HG03039 (cell line): ENCODE data around the gene MTOR.
"Not testable (repeated sequence)": the region's sequence is repeated elsewhere in the genome, so short reads cannot be mapped to it uniquely, and the experiment has no call there.

Source experiments
- ATAC-seq: cut with Tn5 transposase; IDR thresholded peaks from one replicate; pipeline ENCODE4 v1.9.1; 2021; ENCODE audit warnings: mild to moderate bottlenecking, moderate library complexity; ENCODE audit not compliant: unreplicated experiment

MTOR gene

GRCh38 chr1:11125931-11126330 lies 136.4 kb downstream of the MTOR start:
- no peak for ATAC-seq

DNA sequence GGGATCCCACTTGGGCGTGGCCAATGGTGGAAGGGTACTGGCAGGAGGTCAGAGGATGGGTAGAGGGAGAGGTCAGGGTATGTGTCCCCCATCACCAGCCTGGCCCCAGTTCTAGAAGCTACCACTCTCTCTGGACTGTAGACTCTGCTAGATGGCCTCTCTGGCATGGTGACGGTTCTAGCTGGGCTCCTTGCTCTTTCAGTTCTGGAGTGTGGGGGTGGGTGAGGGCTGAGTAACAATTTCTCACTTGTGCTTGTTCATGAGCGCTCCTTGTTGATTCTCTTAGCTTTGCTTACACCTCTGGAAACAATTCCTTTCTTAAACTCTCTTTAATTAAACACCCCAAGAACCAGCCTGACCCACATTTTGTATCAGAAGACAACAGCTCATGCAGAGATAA lies 137.4 kb downstream of the MTOR start:
- ATAC-seq: no peak

- no peak for ATAC-seq
Observed at GRCh38 chr1:11116318-11116717, 146.0 kb downstream of the MTOR start.

GRCh38 chr1:11114966-11115365 lies 147.4 kb downstream of the MTOR start:
- no peak for ATAC-seq

DNA sequence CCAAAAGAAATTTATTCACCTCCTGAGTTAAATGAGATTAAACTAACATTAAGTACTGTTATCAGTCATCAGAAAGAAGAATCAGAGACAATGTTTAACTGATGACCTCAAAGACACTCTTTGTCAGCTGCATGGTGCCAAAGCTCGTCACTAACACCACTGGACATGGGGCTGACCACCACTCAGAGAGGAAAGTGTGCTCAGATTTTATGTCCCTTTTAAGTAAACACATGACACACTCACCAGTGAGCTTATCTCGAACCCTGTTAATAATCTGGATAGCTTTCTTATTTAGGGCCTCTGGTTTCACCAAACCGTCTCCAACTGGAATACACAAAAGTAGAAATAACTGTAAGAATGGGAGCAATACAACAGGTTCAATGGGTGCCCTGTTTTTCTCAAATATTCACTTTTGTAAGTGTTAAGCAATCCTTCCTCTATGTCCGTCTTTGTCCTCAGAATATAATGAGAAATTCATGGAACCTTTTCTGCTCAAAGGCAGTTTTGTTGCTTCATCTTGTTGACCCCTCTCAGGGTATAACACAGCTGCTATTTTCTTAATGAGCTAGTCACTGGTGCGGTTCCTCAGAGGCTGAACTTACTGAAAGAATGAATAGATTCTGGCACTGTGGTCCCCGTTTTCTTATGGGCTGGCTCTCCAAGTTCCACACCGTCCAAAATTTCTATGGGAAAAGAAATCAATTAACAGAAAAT lies 153.1 kb downstream of the MTOR start:
- no peak for ATAC-seq

- no peak for ATAC-seq
Observed at GRCh38 chr1:11107599-11107998, 154.8 kb downstream of the MTOR start.

DNA sequence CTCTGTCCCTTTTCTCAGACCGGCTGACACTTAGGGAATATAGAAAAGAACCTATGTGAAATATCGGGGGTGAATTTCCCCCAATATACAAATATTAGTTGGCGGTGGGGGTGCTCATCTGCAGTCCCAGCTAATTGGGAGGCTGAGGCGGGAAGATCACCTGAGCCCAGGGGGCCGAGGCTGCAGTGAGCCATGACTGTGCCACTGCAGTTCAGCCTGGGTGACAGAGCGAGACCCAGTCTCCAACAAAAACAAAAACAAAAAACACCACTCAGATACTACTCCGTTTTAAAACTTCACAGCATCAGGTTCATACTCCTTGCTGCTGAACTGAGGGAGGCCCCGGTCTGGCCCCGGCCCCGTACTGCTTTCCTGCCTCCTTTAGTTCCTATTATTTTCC lies 156.8 kb downstream of the MTOR start:
- no peak for ATAC-seq

GRCh38 chr1:11101347-11101746 lies 161.0 kb downstream of the MTOR start:
- ATAC-seq: no peak

GRCh38 chr1:11100806-11101205 lies 161.5 kb downstream of the MTOR start:
- not testable (repeated sequence) for ATAC-seq

GRCh38 chr1:11100149-11100493 lies 162.2 kb downstream of the MTOR start:
- no peak for ATAC-seq

GRCh38 chr1:11099310-11100148 lies 162.8 kb downstream of the MTOR start, which contains the start of gene EXOSC10:
EXOSC10 (minus strand) TSS chr1:11099869; CDS start chr1:11099831, 38 bp downstream.
- ATAC-seq: peak; percentile 86

- no peak for ATAC-seq
Observed at GRCh38 chr1:11098931-11099309, 163.4 kb downstream of the MTOR start.

DNA sequence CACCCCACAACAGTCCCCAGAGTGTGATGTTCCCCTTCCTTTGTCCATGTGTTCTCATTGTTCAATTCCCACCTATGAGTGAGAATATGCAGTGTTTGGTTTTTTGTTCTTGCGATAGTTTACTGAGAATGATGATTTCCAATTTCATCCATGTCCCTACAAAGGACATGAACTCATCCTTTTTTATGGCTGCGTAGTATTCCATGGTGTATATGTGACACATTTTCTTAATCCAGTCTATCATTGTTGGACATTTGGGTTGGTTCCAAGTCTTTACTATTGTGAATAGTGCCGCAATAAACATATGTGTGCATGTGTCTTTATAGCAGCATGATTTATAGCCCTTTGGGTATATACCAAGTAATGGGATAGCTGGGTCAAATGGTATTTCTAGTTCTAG lies 178.6 kb downstream of the MTOR start:
- not testable (repeated sequence) for ATAC-seq

- no peak for ATAC-seq
Observed at GRCh38 chr1:11080931-11081330, 181.4 kb downstream of the MTOR start.

DNA sequence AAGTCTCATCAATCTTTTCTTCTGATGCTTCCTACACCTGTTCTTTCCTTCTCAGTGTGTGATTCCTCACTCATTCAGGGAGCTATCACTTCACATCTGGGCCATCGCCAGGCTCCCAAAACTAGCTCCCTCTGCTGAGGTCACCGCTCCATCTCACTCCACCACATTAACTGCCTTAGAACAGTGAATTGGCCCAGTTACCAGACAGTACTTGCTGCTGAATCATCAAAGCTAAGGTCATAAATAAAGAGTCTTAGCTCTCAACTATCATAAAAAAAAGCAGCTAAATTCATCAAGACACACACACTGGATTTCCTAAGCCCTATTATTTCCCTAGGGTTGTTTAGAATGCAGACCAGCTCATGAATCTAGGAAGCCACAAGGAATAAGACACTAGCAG lies 183.7 kb downstream of the MTOR start:
- ATAC-seq: no peak

DNA sequence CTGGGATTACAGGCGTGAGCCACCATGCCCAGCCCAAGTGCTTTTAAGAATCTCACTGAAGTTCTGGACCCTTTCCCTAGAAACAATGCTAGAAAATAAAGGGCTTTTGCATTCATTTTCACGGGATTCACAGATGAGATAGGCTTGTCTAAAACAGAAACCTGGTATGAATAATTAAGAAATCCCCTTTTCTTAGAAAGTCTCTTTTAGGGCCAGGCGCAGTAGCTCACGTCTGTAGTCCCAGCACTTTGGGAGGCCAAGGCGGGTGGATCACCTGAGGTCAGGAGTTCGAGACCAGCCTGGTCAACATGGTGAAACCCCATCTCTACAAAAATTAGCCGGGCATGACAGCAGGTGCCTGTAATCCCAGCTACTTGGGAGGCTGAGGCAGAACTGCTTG lies 189.0 kb downstream of the MTOR start:
- not testable (repeated sequence) for ATAC-seq

DNA sequence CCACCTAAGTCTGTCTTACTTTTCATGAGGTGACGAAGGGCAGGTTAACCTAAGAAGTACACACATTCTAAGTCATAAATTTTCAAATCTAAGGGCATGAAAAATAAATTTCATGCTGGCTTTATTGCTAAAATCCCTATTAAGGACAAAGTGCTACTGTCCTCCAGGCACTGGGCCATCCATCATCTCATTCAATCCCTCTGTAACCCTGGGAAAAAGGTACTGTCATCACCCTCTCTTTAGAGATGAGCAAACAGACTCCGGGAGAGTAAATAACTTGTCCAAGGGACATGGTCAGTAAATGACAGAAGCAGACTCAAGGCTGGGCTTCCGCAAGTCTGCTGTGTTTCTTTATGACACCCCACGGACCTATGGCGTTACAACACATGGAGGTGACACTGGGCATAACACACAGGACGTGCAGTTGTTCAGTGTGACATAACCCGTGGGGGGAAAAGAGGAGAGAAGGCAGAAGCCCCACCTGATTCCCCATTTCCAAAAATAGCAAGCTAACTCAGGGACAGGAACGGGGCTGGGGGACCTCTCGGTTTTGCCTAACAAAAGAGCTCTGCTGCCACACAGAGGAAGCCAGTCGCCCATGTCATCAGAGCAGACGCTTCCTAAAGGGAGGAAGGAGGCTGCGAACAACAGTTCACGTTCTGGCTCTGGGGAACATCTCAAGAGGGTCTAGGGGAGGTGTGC lies 190.0 kb downstream of the MTOR start:
- no peak for ATAC-seq

DNA sequence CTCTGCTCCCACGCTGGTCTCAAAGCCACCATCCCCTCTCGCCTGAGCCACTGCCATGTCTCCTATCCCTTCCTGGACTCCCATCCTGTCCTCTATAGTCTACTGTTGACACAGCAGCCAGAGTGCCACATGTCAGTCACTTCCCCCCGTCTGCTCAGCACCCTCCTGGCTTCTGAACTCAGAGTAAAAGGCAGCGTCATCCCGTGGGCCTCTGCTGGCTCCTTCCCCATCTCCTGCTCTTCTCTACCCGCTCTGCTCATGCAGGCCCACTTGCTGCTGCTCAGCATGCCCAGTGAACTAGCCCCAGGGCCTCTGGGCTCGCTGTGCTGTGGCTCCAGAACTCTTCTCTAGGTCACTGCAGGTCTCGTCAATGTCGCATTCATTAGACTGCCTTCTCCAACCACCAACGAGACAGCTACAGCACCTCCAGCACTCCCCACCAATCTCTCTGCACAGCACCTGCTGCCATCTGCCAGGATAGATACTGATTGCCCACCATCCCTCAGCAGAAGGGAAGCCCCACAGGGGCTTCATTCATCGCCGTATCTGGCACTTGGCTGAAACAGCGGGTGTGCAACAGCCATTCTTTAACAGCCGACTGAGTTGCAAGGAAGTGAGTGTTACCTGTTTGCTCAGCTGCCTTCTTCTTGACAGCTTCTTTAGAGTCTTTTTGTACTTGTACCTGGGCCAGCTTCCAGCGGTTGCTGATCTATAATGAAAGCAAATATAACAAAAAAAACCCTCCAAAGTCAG lies 190.7 kb downstream of the MTOR start:
- no peak for ATAC-seq

DNA sequence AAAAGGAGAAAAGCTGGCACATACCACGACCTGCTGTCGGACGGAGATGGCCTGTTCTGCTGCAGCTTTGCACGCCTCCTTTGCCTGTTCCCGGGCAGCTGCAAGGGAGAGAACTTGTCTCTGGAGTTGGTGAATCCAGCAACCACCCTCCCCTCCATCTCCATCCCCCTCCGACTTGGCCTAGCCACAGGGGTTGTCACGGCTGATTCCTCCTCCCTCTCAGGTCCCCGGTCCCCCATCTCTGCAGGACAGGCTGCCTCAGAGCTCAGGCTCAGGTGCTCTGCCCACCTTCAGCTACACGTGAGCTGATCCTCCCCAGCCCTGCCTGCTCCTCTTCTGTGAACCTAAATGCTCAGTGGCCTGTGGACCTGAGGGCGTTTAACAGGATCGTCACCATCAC lies 191.5 kb downstream of the MTOR start:
- no peak for ATAC-seq

DNA sequence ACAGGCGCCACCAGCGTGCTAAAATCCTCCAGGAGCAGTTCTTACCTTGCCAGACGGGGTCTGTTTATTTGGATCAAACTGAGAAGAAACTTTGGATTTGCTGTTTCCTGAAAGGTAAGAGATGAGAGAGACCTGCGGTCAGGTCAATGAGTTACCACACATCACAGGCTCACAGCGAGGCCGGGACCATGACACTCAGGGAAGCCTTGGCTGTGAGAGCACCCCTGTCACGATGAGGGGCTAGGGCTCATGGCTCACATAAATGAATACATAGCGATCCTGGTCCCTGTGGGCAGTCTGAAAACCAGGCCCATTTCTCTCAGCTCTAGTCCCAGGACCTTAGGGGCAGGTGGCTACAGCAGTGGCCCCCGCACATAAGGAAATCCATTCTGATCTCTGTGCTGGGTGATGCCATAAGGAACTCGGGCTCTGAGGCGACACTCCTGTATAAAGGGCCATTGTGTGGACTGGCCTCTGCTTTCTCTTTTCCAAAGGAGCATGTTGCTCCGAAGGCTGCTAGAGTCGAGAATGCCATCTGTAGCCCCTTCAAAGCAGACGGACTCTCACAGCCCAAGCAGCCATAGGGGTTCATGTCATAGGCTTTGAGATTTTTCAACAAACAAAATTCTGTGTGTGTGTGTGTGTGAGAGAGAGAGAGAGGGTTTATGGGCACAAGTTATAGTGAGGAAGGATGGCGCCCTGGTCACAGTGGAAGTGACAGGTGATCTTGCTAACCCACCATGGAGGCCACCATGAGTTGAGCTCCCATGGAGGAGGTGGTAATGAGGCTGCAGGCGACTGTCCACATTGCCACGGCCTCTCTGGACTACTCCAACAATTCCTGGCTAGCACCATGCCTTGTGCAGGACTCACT lies 193.5 kb downstream of the MTOR start:
- no peak for ATAC-seq
